ENCODE data around the gene RAB9B. TPM values are rescaled to one million over a fixed set of nuclear protein-coding genes. Genes with fewer than 3 reads are reported as not detected.

The RAB9B gene
- total RNA-seq, 1 experiment from 2014 or later: 0.62 TPM

DNA sequence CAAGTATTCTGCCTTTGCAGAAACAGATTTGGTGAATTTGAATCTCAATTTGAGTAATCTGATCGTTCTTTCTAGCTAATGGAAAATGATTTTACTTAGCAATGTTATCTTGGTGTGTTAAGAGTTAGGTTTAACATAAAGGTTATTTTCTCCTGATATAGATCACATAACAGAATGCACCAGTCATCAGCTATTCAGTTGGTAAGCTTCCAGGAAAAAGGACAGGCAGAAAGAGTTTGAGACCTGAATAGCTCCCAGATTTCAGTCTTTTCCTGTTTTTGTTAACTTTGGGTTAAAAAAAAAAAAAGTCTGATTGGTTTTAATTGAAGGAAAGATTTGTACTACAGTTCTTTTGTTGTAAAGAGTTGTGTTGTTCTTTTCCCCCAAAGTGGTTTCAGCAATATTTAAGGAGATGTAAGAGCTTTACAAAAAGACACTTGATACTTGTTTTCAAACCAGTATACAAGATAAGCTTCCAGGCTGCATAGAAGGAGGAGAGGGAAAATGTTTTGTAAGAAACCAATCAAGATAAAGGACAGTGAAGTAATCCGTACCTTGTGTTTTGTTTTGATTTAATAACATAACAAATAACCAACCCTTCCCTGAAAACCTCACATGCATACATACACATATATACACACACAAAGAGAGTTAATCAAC, 40.1 kb downstream of the RAB9B start:
- TF ChIP-seq POLR2AphosphoS5 (IDR thresholded peaks at IDR 0.05; ENCODE audit: low read depth, low read length) (no peak), TCF7L2 (IDR thresholded peaks at IDR 0.05; ENCODE audit: low read depth, low read length) (no peak), SIN3A (IDR thresholded peaks at IDR 0.05; ENCODE audit: borderline replicate concordance, insufficient read depth, low read depth, low read length) (no peak)
- TF ChIP-seq, protein P1, sequence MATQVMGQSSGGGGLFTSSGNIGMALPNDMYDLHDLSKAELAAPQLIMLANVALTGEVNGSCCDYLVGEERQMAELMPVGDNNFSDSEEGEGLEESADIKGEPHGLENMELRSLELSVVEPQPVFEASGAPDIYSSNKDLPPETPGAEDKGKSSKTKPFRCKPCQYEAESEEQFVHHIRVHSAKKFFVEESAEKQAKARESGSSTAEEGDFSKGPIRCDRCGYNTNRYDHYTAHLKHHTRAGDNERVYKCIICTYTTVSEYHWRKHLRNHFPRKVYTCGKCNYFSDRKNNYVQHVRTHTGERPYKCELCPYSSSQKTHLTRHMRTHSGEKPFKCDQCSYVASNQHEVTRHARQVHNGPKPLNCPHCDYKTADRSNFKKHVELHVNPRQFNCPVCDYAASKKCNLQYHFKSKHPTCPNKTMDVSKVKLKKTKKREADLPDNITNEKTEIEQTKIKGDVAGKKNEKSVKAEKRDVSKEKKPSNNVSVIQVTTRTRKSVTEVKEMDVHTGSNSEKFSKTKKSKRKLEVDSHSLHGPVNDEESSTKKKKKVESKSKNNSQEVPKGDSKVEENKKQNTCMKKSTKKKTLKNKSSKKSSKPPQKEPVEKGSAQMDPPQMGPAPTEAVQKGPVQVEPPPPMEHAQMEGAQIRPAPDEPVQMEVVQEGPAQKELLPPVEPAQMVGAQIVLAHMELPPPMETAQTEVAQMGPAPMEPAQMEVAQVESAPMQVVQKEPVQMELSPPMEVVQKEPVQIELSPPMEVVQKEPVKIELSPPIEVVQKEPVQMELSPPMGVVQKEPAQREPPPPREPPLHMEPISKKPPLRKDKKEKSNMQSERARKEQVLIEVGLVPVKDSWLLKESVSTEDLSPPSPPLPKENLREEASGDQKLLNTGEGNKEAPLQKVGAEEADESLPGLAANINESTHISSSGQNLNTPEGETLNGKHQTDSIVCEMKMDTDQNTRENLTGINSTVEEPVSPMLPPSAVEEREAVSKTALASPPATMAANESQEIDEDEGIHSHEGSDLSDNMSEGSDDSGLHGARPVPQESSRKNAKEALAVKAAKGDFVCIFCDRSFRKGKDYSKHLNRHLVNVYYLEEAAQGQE (IDR thresholded peaks at IDR 0.05; ENCODE audit: insufficient read depth in 1 of 2, low read depth in 2 of 2, low read length in 1 of 2): no peak
- TF ChIP-seq, protein P2, sequence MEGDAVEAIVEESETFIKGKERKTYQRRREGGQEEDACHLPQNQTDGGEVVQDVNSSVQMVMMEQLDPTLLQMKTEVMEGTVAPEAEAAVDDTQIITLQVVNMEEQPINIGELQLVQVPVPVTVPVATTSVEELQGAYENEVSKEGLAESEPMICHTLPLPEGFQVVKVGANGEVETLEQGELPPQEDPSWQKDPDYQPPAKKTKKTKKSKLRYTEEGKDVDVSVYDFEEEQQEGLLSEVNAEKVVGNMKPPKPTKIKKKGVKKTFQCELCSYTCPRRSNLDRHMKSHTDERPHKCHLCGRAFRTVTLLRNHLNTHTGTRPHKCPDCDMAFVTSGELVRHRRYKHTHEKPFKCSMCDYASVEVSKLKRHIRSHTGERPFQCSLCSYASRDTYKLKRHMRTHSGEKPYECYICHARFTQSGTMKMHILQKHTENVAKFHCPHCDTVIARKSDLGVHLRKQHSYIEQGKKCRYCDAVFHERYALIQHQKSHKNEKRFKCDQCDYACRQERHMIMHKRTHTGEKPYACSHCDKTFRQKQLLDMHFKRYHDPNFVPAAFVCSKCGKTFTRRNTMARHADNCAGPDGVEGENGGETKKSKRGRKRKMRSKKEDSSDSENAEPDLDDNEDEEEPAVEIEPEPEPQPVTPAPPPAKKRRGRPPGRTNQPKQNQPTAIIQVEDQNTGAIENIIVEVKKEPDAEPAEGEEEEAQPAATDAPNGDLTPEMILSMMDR (IDR thresholded peaks at IDR 0.05): no peak
- POLR2A ChIA-PET: interaction anchor here (0.7 kb wide), 1 partner anchor 561 kb away, joined by 6 read pairs; no protein-coding TSS in a partner anchor
- no peak overlapping the region for H3K4me3 ChIP-seq (ENCODE audit: low read depth in 2 of 2, low read length in 2 of 2)
- no TSS peak for BruUV-seq (replicated peaks)
- no peaks in the 10 kb centered on the region for H3K9me3 ChIP-seq (ENCODE audit: control insufficient read depth, insufficient read depth, low read depth, low read length)
- DNase-seq (ENCODE audit: low read depth, low spot score) (no peak), ATAC-seq (no peak)
- in situ Hi-C loops (cut with HindIII; ENCODE audit: low pct_unique_long_range_greater_than_20kb, low sequenced_read_pairs): no loop called here
- no peaks in the 10 kb centered on the region for H3K36me3 ChIP-seq (ENCODE audit: control insufficient read depth, insufficient read depth, low read length)
- CTCF ChIA-PET: interaction anchor here (0.6 kb wide), 1 partner anchor 53 kb away, joined by 3 read pairs; no protein-coding TSS in a partner anchor
- no peak overlapping the region for H3K27ac ChIP-seq (ENCODE audit: low read length)
- H3K27me3 ChIP-seq (ENCODE audit: control insufficient read depth, insufficient read depth, low read length): peaks cover 29% of the 10 kb centered on the region
- intact Hi-C loops (cut with micrococcal nuclease; ENCODE audit: unreplicated experiment): no loop called here
- H3K4me1 ChIP-seq (ENCODE audit: control insufficient read depth, insufficient read depth, low read length): no peaks in the 10 kb centered on the region

DNA sequence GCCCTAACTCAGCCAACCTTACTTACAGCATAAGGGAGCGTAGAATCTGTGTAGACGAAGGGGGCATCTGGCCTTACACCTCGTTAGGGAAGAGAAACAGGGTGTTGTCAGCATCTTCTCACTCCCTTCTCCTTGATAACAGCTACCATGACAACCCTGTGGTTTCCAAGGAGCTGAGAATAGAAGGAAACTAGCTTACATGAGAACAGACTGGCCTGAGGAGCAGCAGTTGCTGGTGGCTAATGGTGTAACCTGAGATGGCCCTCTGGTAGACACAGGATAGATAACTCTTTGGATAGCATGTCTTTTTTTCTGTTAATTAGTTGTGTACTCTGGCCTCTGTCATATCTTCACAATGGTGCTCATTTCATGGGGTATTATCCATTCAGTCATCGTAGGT, 40.8 kb downstream of the RAB9B start:
- BruUV-seq (replicated peaks): no TSS peak
- no peak for DNase-seq (ENCODE audit: low read depth, low spot score)
- intact Hi-C loops (cut with micrococcal nuclease; ENCODE audit: unreplicated experiment) (no loop called here), in situ Hi-C loops (cut with HindIII; ENCODE audit: low pct_unique_long_range_greater_than_20kb, low sequenced_read_pairs) (no loop called here)
- POLR2A ChIA-PET: interaction anchor here (0.7 kb wide), 1 partner anchor 560 kb away, joined by 6 read pairs; no protein-coding TSS in a partner anchor
- H3K4me1 ChIP-seq (ENCODE audit: control insufficient read depth, insufficient read depth, low read length): no peaks in the 10 kb centered on the region
- H3K27me3 ChIP-seq (ENCODE audit: control insufficient read depth, insufficient read depth, low read length): peaks cover 29% of the 10 kb centered on the region
- no peak for TF ChIP-seq SIN3A (IDR thresholded peaks at IDR 0.05; ENCODE audit: borderline replicate concordance, insufficient read depth, low read depth, low read length)
- no peak for TF ChIP-seq TCF7L2 (IDR thresholded peaks at IDR 0.05; ENCODE audit: low read depth, low read length)
- TF ChIP-seq, protein P2 (IDR thresholded peaks at IDR 0.05): no peak
- TF ChIP-seq, protein P1 (IDR thresholded peaks at IDR 0.05; ENCODE audit: insufficient read depth in 1 of 2, low read depth in 2 of 2, low read length in 1 of 2): no peak
- TF ChIP-seq POLR2AphosphoS5 (IDR thresholded peaks at IDR 0.05; ENCODE audit: low read depth, low read length): no peak
- no peaks in the 10 kb centered on the region for H3K9me3 ChIP-seq (ENCODE audit: control insufficient read depth, insufficient read depth, low read depth, low read length)
- no peak for ATAC-seq
- CTCF ChIA-PET: interaction anchor here (0.6 kb wide), 1 partner anchor 54 kb away, joined by 3 read pairs; no protein-coding TSS in a partner anchor
- H3K36me3 ChIP-seq (ENCODE audit: control insufficient read depth, insufficient read depth, low read length): no peaks in the 10 kb centered on the region
- no peak overlapping the region for H3K4me3 ChIP-seq (ENCODE audit: low read depth in 2 of 2, low read length in 2 of 2)
- no peak overlapping the region for H3K27ac ChIP-seq (ENCODE audit: low read length)
